ENCODE measurements around the gene RB1.

DNA sequence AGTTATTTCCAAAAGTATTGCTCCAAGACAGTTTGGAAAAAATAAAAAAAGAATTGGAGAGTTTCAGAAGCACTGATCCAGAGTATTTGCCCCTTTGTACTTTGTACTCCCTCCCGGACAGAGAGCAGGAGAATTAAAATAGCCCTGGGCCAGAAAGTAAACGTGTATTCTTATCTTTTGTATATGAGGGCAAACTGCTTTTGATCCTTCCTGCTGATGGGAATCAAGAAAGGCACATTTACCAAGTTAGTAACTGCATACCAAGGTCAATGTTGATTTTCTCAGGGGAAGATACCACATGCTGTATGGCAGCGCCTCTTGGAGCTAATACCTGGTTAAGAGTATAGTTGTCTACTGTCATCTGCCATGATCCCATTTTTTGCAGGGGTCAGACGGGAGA is 10.9 kb upstream of the RB1 start:
- TF ChIP-seq, protein P1, sequence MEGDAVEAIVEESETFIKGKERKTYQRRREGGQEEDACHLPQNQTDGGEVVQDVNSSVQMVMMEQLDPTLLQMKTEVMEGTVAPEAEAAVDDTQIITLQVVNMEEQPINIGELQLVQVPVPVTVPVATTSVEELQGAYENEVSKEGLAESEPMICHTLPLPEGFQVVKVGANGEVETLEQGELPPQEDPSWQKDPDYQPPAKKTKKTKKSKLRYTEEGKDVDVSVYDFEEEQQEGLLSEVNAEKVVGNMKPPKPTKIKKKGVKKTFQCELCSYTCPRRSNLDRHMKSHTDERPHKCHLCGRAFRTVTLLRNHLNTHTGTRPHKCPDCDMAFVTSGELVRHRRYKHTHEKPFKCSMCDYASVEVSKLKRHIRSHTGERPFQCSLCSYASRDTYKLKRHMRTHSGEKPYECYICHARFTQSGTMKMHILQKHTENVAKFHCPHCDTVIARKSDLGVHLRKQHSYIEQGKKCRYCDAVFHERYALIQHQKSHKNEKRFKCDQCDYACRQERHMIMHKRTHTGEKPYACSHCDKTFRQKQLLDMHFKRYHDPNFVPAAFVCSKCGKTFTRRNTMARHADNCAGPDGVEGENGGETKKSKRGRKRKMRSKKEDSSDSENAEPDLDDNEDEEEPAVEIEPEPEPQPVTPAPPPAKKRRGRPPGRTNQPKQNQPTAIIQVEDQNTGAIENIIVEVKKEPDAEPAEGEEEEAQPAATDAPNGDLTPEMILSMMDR (IDR thresholded peaks at IDR 0.05; ENCODE audit: low read length) = no peak
- TF ChIP-seq EZH2 (IDR thresholded peaks at IDR 0.05; ENCODE audit: borderline replicate concordance, low read length) = no peak
